ENCODE results near the gene IARS1. TPM values are rescaled to one million over a fixed set of nuclear protein-coding genes. Genes with fewer than 3 reads are reported as not detected.

The IARS1 gene
- total and polyA plus RNA-seq, 2 of the 8 experiments (the other 6 are each of a cell fraction or from before 2014, with no cell fraction given), result 74.9 to 243 TPM

DNA sequence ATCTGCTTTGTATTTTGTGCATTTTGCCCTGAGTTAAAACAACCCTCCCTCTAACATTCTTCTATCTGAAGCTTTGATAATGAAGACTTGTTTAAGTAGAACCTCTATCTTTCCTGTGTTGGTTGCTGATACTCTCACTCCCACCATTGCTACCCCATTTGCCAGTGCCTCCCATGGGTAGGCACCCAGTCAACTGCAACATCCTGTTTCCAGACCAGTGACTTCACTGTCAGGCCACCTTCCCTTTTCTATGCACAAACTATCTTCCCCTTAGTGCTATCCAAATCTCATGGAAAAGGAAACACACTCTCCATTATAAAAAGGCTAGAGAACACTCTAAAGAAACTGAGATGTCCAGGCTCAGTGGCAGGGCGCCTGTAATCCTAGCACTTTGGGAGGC, 5.6 kb upstream of the IARS1 start (continued):
- TF ChIP-seq NRF1 (IDR thresholded peaks at IDR 0.05; ENCODE audit: low read depth, low read length), result no peak
- TF ChIP-seq TAF1 (IDR thresholded peaks at IDR 0.05; ENCODE audit: low read depth, low read length), result no peak
- TF ChIP-seq CHD2 (IDR thresholded peaks at IDR 0.05; ENCODE audit: low read length), result no peak
- no peak for TF ChIP-seq RBBP5 (IDR thresholded peaks at IDR 0.05; ENCODE audit: borderline replicate concordance, low read depth, low read length)
